Measurements from ENCODE around the gene JAG2.

- no peak for TF ChIP-seq CTCF (IDR thresholded peaks at IDR 0.05)
- TF ChIP-seq POLR2AphosphoS5 (IDR thresholded peaks at IDR 0.05), result no peak
- TF ChIP-seq POLR2A (IDR thresholded peaks at IDR 0.05), result no peak
- no peak for TF ChIP-seq EP300 (IDR thresholded peaks at IDR 0.05)
Observed at GRCh38 chr14:105119408-105120025, 49.1 kb downstream of the JAG2 start.

Data from suprapubic skin (tissue), 4 donors.